Measurements from ENCODE around the gene MICAL1.

- TF ChIP-seq EZH2 (IDR thresholded peaks at IDR 0.05; ENCODE audit: low read length, unreplicated experiment), result no peak
- TF ChIP-seq, protein P1, sequence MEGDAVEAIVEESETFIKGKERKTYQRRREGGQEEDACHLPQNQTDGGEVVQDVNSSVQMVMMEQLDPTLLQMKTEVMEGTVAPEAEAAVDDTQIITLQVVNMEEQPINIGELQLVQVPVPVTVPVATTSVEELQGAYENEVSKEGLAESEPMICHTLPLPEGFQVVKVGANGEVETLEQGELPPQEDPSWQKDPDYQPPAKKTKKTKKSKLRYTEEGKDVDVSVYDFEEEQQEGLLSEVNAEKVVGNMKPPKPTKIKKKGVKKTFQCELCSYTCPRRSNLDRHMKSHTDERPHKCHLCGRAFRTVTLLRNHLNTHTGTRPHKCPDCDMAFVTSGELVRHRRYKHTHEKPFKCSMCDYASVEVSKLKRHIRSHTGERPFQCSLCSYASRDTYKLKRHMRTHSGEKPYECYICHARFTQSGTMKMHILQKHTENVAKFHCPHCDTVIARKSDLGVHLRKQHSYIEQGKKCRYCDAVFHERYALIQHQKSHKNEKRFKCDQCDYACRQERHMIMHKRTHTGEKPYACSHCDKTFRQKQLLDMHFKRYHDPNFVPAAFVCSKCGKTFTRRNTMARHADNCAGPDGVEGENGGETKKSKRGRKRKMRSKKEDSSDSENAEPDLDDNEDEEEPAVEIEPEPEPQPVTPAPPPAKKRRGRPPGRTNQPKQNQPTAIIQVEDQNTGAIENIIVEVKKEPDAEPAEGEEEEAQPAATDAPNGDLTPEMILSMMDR (conservative IDR thresholded peaks at IDR 0.05; ENCODE audit: low read depth, low read length), result no peak; the same call in 1 of the 2 replicates
- TF ChIP-seq EZH2phosphoT487 (IDR thresholded peaks at IDR 0.05; ENCODE audit: borderline replicate concordance, low read length), result no peak
These were observed 15.1 kb downstream of the MICAL1 start, which contains the start of the genes PPIL6 and SMPD2 for GRCh38 chr6:109440331-109441068.

Data from PC-3 (cell line).